Activated T-cell treated with anti-CD3 and anti-CD28 coated beads for 1 hour (primary cell): ENCODE measurements around the gene GASK1A.

Experiments used
- DNase-seq: peaks from one replicate; pipeline ENCODE4 v3.0.0-alpha.2; 2020; ENCODE audit warnings: low read depth

Gene GASK1A

DNA sequence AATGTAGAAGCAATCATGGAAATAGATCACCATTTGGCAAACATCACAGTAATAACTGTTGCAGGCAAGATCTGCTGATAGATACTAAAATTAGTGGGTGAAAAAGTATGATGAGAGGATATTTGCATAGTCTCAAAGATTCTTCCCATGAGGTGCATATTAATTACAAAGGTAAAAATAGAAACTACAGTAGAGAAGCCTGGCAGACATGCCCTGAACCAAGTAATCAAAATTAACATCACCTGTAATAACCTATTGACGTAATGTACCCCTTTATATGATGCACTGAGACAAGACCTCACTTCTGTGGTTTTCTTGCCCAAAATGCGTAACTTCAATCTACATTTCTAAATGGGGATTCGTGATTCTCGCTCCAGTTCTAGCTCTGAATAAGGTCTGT, 112.4 kb downstream of the GASK1A start:
- no peak for DNase-seq

DNA sequence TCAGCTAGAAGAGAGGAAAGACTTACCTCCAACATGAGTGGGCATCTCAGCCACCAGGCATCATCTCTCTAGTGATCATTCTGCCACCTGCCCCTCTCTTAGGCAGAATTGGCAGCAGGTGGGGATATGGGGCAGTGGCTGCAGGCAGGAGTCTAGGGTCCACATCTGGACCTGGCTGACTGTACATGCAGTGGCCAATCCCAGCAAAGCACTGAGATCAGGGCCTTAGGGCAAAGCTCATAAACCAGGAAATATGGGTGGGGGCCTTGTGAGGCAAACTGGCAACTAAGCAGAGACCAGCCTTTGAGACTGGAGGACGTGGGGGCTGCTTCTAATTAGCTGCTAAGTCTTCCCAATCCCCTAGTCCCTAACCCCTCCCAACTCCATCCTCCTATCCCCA, 113.9 kb downstream of the GASK1A start:
- no peak for DNase-seq

DNA sequence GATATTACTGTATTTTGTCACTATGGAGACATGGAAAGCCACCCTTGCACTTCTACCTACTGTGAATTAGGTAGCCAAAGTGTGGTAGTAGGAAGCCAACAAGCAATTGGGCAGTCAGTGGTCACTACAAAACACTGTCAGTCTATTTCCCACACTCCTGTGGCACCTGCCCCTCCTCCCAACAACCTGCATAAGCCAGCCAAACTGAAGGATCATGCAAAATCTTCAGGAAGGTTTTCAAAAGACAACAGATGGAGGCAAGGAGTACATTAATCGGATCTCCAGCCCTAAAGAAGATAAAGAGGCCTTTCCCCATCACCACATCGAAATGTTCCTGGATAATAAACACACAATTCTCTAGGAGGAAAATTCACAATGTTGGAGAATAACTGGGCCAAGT, 114.9 kb downstream of the GASK1A start:
- no peak for DNase-seq

DNA sequence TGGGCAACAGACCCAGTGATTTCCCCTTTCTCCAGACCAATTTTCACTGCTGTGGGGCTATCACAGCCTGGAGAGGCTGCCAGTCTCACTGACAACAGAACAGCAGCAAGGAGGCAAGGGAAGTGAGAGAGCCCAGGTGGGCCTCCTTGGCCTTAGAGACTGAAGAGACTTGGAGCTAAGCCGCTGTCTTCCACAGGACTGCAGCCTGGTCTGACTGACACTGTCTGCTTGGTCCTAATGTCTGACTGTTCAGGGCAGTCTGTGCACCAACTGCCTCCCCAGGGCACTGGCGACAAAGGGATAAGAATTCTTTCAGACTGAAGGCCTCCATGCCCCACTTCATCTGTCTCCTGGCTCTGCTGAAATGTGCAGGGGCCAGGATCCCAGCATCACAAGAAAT, 115.3 kb downstream of the GASK1A start:
- no peak for DNase-seq

DNA sequence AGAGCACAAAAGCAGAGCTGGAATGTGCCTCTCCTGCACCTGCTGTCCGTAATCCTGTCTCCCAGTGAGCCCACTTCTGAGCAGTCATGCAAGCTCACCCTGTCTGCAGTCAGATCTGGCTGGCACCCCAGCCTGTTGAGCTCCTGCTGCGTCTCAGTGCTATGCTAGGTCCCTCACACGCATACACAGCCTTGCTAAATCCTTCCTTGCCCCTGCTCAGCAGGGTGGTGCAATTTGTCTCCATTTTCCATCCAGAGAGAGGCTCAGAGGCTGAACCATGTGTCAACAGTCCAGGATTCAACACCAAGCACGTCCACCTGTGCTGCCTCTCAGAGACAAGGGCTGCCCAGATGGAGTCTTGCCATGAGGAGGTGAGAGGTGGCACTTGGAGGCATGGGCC, 115.7 kb downstream of the GASK1A start:
- no peak for DNase-seq

DNA sequence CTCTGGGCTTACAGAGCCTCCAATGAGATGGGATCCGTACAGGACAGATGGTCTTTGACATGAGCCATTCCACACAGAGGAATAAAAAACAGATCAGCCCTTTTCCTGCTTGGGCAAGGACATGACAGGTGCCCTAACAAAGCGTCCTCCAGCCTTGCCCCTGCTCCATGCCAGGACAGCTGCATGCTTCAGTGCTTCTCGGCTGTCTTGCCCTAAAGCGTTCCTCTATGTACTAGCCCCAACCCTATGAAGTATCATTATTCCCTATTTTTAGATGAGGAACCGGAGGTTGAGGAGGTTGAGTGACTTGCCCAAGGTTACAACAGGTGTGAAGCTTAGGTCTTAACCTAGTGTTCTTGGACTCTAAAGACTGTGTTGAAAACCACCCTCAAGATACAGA, 116.3 kb downstream of the GASK1A start:
- DNase-seq: no peak

DNA sequence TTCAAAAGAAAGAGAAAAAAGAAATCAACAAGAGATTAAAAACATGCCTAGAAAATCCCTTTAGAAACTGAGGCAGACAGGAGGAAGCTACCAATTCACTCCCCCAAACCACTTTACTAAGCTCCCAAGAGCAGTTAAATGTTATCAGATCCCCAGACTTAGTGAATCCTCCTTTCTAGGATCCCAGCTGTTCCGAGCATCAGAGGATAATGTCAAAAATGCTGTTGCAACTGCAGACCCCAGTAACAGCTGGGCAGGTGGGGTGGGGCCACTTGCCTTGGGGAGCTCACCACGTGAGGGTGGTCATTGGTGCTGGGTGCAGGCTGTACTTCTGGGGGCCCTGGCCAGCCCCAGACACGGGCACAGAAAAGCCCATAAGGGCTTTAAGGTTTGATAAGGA, 117.7 kb downstream of the GASK1A start:
- no peak for DNase-seq

DNA sequence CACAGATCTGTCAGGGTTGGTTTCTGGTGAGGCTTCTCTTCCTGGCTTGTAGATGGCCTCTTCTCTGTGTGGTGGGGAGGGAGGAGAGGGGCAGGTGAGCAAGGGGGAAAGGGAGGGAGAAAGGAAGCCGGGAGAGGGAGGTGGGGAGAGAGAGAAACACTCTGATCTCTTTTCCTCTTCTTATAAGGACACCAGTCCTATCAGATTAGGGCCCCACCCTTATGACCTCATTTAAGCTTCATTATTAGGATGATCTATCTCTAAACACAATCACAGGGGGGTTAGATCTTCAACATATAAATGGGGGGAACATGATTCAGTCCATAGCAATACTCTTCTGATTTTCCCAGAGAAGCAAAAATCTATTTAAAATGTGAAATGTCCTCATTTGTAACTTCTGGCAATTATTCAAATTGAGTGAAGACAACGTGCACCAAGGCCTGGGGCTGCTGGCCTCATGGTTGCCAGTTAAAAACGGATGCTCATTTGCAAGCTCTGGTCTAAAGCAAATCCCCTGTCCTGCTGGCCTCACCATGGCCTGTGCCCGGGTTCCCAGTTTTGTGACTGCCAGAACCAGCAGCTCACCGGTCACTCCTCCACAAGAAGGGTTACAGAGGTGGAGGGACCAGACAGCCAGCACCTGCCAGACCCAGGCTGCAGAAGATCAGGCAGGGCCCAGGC, 118.4 kb downstream of the GASK1A start:
- no peak for DNase-seq

DNA sequence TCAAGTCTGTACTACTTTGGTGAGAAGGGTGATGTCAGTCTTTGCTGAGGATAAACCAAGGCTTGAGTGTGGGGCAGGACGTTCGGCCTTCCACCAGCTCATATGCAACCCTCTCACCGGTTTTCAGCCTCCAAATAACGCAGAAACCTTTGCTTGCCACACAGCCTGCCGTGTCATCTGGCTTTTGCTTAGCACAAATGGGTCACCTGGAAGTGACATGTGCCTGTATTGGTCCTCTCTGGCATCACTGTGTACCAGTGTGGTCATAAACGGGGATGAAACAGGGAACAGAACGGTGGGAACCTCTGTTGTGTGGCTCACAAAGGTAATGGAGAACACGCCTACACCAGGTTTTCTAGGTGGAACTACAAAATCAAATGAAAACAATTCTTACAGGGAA, 119.7 kb downstream of the GASK1A start:
- DNase-seq: no peak

DNA sequence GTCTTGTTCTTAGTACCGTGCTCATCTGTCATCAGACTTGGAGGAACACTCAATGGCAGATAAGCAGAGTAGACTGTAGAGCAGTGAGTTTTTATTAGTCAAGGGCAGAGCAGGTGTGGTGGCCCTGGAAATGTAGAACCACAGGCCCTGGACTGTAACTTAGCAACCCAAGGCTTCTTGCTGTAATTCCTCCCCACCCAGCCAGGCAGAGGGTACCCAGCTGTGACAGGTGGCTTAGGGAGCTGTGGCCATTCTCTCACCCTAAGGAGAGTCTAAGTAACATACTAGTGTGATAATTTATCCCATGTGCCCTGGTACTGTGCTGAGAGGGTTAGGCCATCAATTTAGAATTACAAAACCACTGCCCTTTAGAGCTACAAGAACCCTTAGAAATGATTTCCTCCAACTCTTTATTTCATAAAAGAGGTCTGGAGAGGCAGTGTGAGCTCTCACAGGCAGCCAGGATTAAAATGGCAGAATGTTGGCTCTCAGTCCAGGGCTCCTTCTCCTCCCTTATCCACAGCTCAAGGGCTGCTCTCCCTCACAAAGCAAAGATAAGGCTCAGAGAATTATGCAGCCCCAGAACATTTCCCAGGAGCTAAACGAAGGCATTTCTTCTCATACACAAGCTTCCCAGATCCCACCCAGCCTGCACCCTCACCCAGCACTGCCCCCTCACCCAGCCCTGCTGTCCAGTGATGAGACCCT, 123.8 kb downstream of the GASK1A start:
- no peak for DNase-seq

DNA sequence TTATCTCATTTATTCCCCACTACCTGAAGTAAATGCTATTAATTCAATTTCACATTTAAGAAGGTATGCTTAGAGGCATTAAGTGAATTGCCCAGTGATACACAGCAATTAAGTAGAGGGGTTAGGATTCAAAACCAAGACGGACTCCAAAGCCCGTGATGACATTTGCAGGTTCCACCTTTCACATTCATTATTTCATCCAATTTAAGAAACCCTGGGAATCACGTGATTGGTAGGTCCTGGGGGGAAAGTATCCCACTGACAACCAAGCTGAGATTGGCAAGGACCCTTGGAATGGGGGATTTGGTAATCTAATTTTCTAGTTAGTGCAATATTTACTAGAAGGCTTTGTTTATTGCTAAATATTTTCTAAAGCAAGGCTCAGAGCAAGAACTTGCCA, 124.9 kb downstream of the GASK1A start:
- no peak for DNase-seq

DNA sequence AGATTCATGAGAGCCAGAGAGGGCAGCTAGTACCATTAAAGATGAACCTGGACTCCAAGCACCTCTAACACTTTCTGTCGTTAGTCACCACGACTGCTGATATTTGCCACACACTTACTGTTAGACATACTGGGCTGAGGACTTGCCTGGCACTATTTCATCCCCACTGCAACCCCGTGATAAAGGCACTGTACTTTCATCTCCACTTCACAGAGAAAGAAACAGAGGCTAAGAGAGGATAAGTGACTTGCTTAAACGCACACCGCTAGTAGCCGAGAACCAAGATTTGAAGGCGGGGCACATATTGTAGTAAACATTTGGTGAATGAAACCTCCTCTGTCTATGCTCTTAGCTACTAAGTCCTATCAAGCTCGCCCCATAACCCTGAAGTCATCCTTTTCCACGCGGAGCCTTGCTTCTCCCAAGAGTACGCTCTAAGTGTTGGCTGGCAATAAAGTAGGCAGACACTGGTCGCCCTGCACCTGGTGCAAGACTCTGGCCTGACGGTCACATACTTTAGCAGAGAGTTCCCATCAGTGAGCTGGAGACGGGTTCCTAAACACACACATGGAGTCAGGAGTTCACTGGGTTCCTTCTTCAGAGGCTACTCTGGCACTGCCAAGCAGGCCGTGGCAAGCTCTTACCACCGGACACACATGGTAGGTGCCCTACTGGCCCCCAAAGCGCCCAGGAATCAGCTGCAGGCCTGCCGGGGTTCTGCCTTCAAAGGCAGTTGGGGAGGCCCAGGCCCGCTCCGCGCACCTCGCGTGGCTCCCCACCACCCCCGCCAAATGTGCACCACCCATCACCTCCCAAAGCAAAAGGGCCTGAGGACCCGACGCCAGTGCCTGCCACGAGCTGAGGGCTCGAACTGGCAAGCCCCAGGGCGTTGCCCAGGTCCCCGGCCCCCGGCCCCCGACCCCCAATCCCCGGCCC, 125.8 kb downstream of the GASK1A start:
- DNase-seq: no peak

DNA sequence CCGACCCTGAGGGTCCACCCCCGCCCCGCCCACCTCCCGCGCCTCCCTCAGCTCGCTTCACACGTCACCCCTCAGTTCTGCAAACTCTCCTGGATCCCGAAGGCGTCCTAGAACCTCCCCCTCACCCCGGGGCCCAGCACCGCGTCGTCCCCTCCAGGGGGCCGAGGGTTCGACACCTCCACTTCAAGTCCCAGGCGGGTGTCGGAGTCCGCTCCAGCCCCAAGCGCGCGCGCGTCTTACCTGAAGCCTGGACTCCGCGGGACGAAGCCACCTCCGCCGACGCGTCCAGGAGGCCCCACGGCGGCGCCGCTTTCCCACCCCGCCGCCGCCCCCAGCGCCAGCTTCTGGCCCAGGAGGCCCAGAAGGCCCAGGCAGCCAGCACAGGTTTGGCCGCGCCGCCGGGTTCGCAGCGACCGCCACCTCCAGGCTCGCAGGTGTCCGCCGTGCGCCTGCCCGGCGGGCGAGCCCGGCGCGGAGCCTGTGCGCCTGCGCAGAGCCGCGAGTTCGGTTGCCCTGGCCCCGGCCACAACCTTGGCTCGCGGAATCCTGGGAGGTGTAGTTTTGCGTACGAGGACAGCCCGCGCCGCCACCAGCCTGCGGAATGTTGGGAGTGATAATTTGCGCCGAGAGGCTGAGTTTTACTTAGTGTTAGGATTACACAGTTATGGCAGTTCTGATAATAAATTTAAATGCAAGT, 126.6 kb downstream of the GASK1A start, which contains the start of gene POMGNT2:
POMGNT2 (minus strand) TSS at position 484 of the 697 bp plus-strand sequence. CDS start 24,648 bp downstream, outside the sequence.
- DNase-seq: peak; percentile 81

DNA sequence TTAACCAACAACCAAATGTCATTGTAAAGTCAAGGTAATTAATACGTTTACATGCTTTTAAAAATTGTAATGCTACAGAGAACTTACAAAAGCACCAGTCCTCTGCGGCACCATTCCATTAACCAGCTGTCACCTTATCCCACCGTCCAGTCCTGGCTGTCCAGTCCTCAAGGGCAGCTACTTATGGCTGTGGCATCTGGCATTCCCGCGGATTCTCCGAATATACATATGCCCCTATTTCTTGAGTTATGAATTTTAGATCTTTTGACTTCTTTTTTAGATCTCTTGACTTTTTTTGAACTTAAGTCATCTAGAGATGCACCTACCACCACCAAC, 127.2 kb downstream of the GASK1A start:
- DNase-seq: no peak
